Measurements from ENCODE around the gene PPP1R1A.

PPP1R1A gene

GRCh38 chr12:54587315-54587873 lies 1.1 kb downstream of the PPP1R1A start:
- Histone ChIP-seq H2AFZ (ENCODE audit: low read length) (no peak overlapping the region), H3F3A (ENCODE audit: low read depth) (no peaks in the 10 kb centered on the region), H3K4me3 (ENCODE audit: low read length, poor library complexity, severe bottlenecking) (no peak overlapping the region), H4K20me1 (ENCODE audit: insufficient read depth, low read length, poor library complexity, severe bottlenecking) (no peaks in the 10 kb centered on the region), H3K79me2 (ENCODE audit: insufficient read depth, low read length) (no peaks in the 10 kb centered on the region), H3K9me3 (ENCODE audit: insufficient read depth, low read depth, low read length) (no peaks in the 10 kb centered on the region), H3K4me1 (ENCODE audit: insufficient read depth, low read length, poor library complexity, severe bottlenecking) (no peaks in the 10 kb centered on the region), H3K9me2 (replicated peaks; ENCODE audit: low read depth, low read length) (no peaks in the 10 kb centered on the region), H3K9ac (ENCODE audit: low read depth, low read length, poor library complexity, severe bottlenecking) (no peak overlapping the region), H3K36me3 (ENCODE audit: insufficient read depth, low read length) (no peaks in the 10 kb centered on the region), H3K4me2 (ENCODE audit: low read depth, low read length, poor library complexity, severe bottlenecking) (no peak overlapping the region), H3K27me3 (ENCODE audit: insufficient read depth, low read length, poor library complexity, severe bottlenecking) (no peaks in the 10 kb centered on the region)
- TF ChIP-seq, protein P1, sequence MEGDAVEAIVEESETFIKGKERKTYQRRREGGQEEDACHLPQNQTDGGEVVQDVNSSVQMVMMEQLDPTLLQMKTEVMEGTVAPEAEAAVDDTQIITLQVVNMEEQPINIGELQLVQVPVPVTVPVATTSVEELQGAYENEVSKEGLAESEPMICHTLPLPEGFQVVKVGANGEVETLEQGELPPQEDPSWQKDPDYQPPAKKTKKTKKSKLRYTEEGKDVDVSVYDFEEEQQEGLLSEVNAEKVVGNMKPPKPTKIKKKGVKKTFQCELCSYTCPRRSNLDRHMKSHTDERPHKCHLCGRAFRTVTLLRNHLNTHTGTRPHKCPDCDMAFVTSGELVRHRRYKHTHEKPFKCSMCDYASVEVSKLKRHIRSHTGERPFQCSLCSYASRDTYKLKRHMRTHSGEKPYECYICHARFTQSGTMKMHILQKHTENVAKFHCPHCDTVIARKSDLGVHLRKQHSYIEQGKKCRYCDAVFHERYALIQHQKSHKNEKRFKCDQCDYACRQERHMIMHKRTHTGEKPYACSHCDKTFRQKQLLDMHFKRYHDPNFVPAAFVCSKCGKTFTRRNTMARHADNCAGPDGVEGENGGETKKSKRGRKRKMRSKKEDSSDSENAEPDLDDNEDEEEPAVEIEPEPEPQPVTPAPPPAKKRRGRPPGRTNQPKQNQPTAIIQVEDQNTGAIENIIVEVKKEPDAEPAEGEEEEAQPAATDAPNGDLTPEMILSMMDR (conservative IDR thresholded peaks at IDR 0.05; ENCODE audit: low read length) = no peak
- no peak for TF ChIP-seq EZH2phosphoT487 (IDR thresholded peaks at IDR 0.05; ENCODE audit: borderline replicate concordance)

- H4K20me1 ChIP-seq (ENCODE audit: insufficient read depth, low read length, poor library complexity, severe bottlenecking) = no peaks in the 10 kb centered on the region
- H3K79me2 ChIP-seq (ENCODE audit: insufficient read depth, low read length) = no peaks in the 10 kb centered on the region
- no peak overlapping the region for H2AFZ ChIP-seq (ENCODE audit: low read length)
- no peak overlapping the region for H3K4me2 ChIP-seq (ENCODE audit: low read depth, low read length, poor library complexity, severe bottlenecking)
- no peak overlapping the region for H3K4me3 ChIP-seq (ENCODE audit: low read length, poor library complexity, severe bottlenecking)
- H3K9me2 ChIP-seq (replicated peaks; ENCODE audit: low read depth, low read length) = no peaks in the 10 kb centered on the region
- H3K36me3 ChIP-seq (ENCODE audit: insufficient read depth, low read length) = no peaks in the 10 kb centered on the region
- H3K27me3 ChIP-seq (ENCODE audit: insufficient read depth, low read length, poor library complexity, severe bottlenecking) = no peaks in the 10 kb centered on the region
- H3K9me3 ChIP-seq (ENCODE audit: insufficient read depth, low read depth, low read length) = no peaks in the 10 kb centered on the region
- H3F3A ChIP-seq (ENCODE audit: low read depth) = no peaks in the 10 kb centered on the region
- H3K4me1 ChIP-seq (ENCODE audit: insufficient read depth, low read length, poor library complexity, severe bottlenecking) = no peaks in the 10 kb centered on the region
- TF ChIP-seq EZH2phosphoT487 (IDR thresholded peaks at IDR 0.05; ENCODE audit: borderline replicate concordance) = no peak
- TF ChIP-seq, protein P1 (conservative IDR thresholded peaks at IDR 0.05; ENCODE audit: low read length) = no peak
- H3K9ac ChIP-seq (ENCODE audit: low read depth, low read length, poor library complexity, severe bottlenecking) = no peak overlapping the region
Observed at GRCh38 chr12:54586620-54587019, 1.8 kb downstream of the PPP1R1A start.

GRCh38 chr12:54585243-54585642 lies 3.2 kb downstream of the PPP1R1A start:
- H3K9me3 ChIP-seq (ENCODE audit: insufficient read depth, low read depth, low read length) = no peaks in the 10 kb centered on the region
- H4K20me1 ChIP-seq (ENCODE audit: insufficient read depth, low read length, poor library complexity, severe bottlenecking) = no peaks in the 10 kb centered on the region
- H2AFZ ChIP-seq (ENCODE audit: low read length) = no peak overlapping the region
- H3K4me1 ChIP-seq (ENCODE audit: insufficient read depth, low read length, poor library complexity, severe bottlenecking) = no peaks in the 10 kb centered on the region
- no peaks in the 10 kb centered on the region for H3F3A ChIP-seq (ENCODE audit: low read depth)
- no peak overlapping the region for H3K4me2 ChIP-seq (ENCODE audit: low read depth, low read length, poor library complexity, severe bottlenecking)
- H3K36me3 ChIP-seq (ENCODE audit: insufficient read depth, low read length) = no peaks in the 10 kb centered on the region
- no peak for TF ChIP-seq EZH2phosphoT487 (IDR thresholded peaks at IDR 0.05; ENCODE audit: borderline replicate concordance)
- no peak overlapping the region for H3K4me3 ChIP-seq (ENCODE audit: low read length, poor library complexity, severe bottlenecking)
- H3K9me2 ChIP-seq (replicated peaks; ENCODE audit: low read depth, low read length) = no peaks in the 10 kb centered on the region
- H3K27me3 ChIP-seq (ENCODE audit: insufficient read depth, low read length, poor library complexity, severe bottlenecking) = no peaks in the 10 kb centered on the region
- no peaks in the 10 kb centered on the region for H3K79me2 ChIP-seq (ENCODE audit: insufficient read depth, low read length)
- H3K9ac ChIP-seq (ENCODE audit: low read depth, low read length, poor library complexity, severe bottlenecking) = no peak overlapping the region

- H3K4me1 ChIP-seq (ENCODE audit: insufficient read depth, low read length, poor library complexity, severe bottlenecking) = no peaks in the 10 kb centered on the region
- no peaks in the 10 kb centered on the region for H3K36me3 ChIP-seq (ENCODE audit: insufficient read depth, low read length)
- no peaks in the 10 kb centered on the region for H3K9me3 ChIP-seq (ENCODE audit: insufficient read depth, low read depth, low read length)
- no peak overlapping the region for H3K4me3 ChIP-seq (ENCODE audit: low read length, poor library complexity, severe bottlenecking)
- H3K4me2 ChIP-seq (ENCODE audit: low read depth, low read length, poor library complexity, severe bottlenecking) = no peak overlapping the region
- TF ChIP-seq, protein P1 (conservative IDR thresholded peaks at IDR 0.05; ENCODE audit: low read length) = no peak
- TF ChIP-seq EZH2phosphoT487 (IDR thresholded peaks at IDR 0.05; ENCODE audit: borderline replicate concordance) = no peak
- H3K27me3 ChIP-seq (ENCODE audit: insufficient read depth, low read length, poor library complexity, severe bottlenecking) = no peaks in the 10 kb centered on the region
- H2AFZ ChIP-seq (ENCODE audit: low read length) = no peak overlapping the region
- H3K79me2 ChIP-seq (ENCODE audit: insufficient read depth, low read length) = no peaks in the 10 kb centered on the region
- H3K9ac ChIP-seq (ENCODE audit: low read depth, low read length, poor library complexity, severe bottlenecking) = no peak overlapping the region
- H3F3A ChIP-seq (ENCODE audit: low read depth) = no peaks in the 10 kb centered on the region
- no peaks in the 10 kb centered on the region for H4K20me1 ChIP-seq (ENCODE audit: insufficient read depth, low read length, poor library complexity, severe bottlenecking)
- no peaks in the 10 kb centered on the region for H3K9me2 ChIP-seq (replicated peaks; ENCODE audit: low read depth, low read length)
Observed at GRCh38 chr12:54584128-54584527, 4.3 kb downstream of the PPP1R1A start.
